Liver (tissue), 9 donors: ENCODE results near the gene BAIAP2L1. TPM values are rescaled to one million over a fixed set of nuclear protein-coding genes. Genes with fewer than 3 reads are reported as not detected.
A peak's percentile ranks its signal among the peaks of the same experiment; 100 is the strongest.

Experiments
- DNase-seq: peaks from one replicate; pipeline ENCODE4 v3.0.0-alpha.2; 2017; ENCODE audit warnings: low spot score
- H3K27ac ChIP-seq, 2 donors: one replicate each; pipeline ENCODE4 v1.7.0; 2013; ENCODE audit warnings: inconsistent platforms in 2 of 2, low read length in 2 of 2, control low read depth in 1 of 2, low read depth in 1 of 2, mild to moderate bottlenecking in 1 of 2
- H3K27me3 ChIP-seq, 4 donors: one replicate each; pipeline versions ENCODE4 v1.6.1 to v1.7.0; 2013; ENCODE audit warnings: low read length in 3 of 4, inconsistent platforms in 1 of 4, mild to moderate bottlenecking in 1 of 4, moderate library complexity in 1 of 4; ENCODE audit not compliant: control insufficient read depth in 4 of 4, insufficient read depth in 4 of 4
- H3K36me3 ChIP-seq, 4 donors: one replicate each; pipeline versions ENCODE4 v1.6.1 to v1.7.0; 2013; ENCODE audit warnings: low read length in 3 of 4, mild to moderate bottlenecking in 3 of 4, low read depth in 1 of 4, moderate library complexity in 1 of 4; ENCODE audit not compliant: control insufficient read depth in 4 of 4, insufficient read depth in 3 of 4
- H3K4me1 ChIP-seq, 4 donors: one replicate each; pipeline versions ENCODE4 v1.6.1 to v1.7.0; 2013; ENCODE audit warnings: low read length in 3 of 4, mild to moderate bottlenecking in 3 of 4, moderate library complexity in 1 of 4; ENCODE audit not compliant: control insufficient read depth in 4 of 4, insufficient read depth in 4 of 4
- H3K4me3 ChIP-seq, 3 donors: one replicate each; pipeline versions ENCODE4 v1.6.1 to v1.7.0; 2013; ENCODE audit warnings: low read length in 3 of 3, control low read depth in 1 of 3, low read depth in 1 of 3, mild to moderate bottlenecking in 1 of 3
- H3K9ac ChIP-seq, 2 donors: one replicate each; pipeline ENCODE4 v1.7.0; 2013; ENCODE audit warnings: low read length in 2 of 2, mild to moderate bottlenecking in 2 of 2, moderate library complexity in 2 of 2, control low read depth in 1 of 2, low read depth in 1 of 2
- H3K9me3 ChIP-seq, 4 donors: one replicate each; pipeline versions ENCODE4 v1.6.1 to v1.7.0; 2013; ENCODE audit warnings: low read length in 3 of 4; ENCODE audit not compliant: control insufficient read depth in 4 of 4
- EGR1 ChIP-seq, 2 donors: IDR thresholded peaks; 2 replicates each; pipeline ENCODE4 v1.6.1; 2016 to 2018; ENCODE audit warnings: antibody characterized with exemption in 2 of 2, low read depth in 2 of 2
- GABPA ChIP-seq, 2 donors: IDR thresholded peaks in 1 of 2; conservative IDR thresholded peaks in 1 of 2; 2 replicates each; pipeline ENCODE4 v1.6.1; 2016; ENCODE audit warnings: antibody characterized with exemption in 2 of 2, mild to moderate bottlenecking in 1 of 2, moderate library complexity in 1 of 2
- HNF4A ChIP-seq, 2 donors: conservative IDR thresholded peaks; 2 replicates each; pipeline ENCODE4 v1.6.1; 2016; ENCODE audit warnings: antibody characterized with exemption in 2 of 2, mild to moderate bottlenecking in 2 of 2
- JUND ChIP-seq, 2 donors: IDR thresholded peaks; 2 replicates each; pipeline ENCODE4 v1.6.1; 2016; ENCODE audit warnings: antibody characterized with exemption in 2 of 2
- NR2F2 ChIP-seq: IDR thresholded peaks from 2 replicates; pipeline ENCODE4 v1.6.1; 2016; ENCODE audit warnings: antibody characterized with exemption
- RAD21 ChIP-seq, 2 donors: IDR thresholded peaks; 2 replicates each; pipeline ENCODE4 v1.6.1; 2016; ENCODE audit warnings: antibody characterized with exemption in 2 of 2, mild to moderate bottlenecking in 2 of 2
- REST ChIP-seq: IDR thresholded peaks from 2 replicates; pipeline ENCODE4 v1.6.1; 2016; ENCODE audit warnings: antibody characterized with exemption, mild to moderate bottlenecking
- RXRA ChIP-seq, 2 donors: IDR thresholded peaks; 2 replicates each; pipeline ENCODE4 v1.6.1; 2017 to 2018; ENCODE audit warnings: antibody characterized with exemption in 2 of 2, mild to moderate bottlenecking in 1 of 2
- ZBTB33 ChIP-seq: IDR thresholded peaks from 2 replicates; pipeline ENCODE4 v1.6.1; 2016; ENCODE audit warnings: antibody characterized with exemption
- WGBS: extraction: QIAGEN DNeasy Blood & Tissue Kit; methylation state at CpG from one replicate; pipeline ENCODE4 v1.1.7; 2013; 5-methylcytosine and 5-hydroxymethylcytosine counted together
- polyA plus RNA-seq, 2 donors: library from polyadenylated mRNA; stranded (reverse) in 1 of 2; unstranded in 1 of 2; fragments of 200-250 nt in 1 of 2; fragments of >200 nt in 1 of 2; fragmentation: Nextera tagmentation in 1 of 2; extraction: Ambion mirVana in 1 of 2; gene quantifications; one replicate each; pipeline versions ENCODE4 v1.2.1 to v1.2.3, GENCODE V29; 2013 to 2015
- total RNA-seq, 2 donors: library from RNA; depleted of rRNA; stranded (reverse); fragments of >200 nt; gene quantifications; one replicate each; pipeline ENCODE4 v1.2.3, GENCODE V29; 2014
- TF ChIP-seq, protein P1 (sequence below): IDR thresholded peaks from 2 replicates; pipeline ENCODE4 v1.6.1; 2016; ENCODE audit warnings: antibody characterized with exemption
- donor health status: healthy.
- donor health status: healthy.
- donor health status: healthy.
- donor health status: healthy.
- donor health status: healthy.

Gene BAIAP2L1
- total and polyA plus RNA-seq, 4 donors: 5.4 to 8.9 (median 8.7) TPM

DNA sequence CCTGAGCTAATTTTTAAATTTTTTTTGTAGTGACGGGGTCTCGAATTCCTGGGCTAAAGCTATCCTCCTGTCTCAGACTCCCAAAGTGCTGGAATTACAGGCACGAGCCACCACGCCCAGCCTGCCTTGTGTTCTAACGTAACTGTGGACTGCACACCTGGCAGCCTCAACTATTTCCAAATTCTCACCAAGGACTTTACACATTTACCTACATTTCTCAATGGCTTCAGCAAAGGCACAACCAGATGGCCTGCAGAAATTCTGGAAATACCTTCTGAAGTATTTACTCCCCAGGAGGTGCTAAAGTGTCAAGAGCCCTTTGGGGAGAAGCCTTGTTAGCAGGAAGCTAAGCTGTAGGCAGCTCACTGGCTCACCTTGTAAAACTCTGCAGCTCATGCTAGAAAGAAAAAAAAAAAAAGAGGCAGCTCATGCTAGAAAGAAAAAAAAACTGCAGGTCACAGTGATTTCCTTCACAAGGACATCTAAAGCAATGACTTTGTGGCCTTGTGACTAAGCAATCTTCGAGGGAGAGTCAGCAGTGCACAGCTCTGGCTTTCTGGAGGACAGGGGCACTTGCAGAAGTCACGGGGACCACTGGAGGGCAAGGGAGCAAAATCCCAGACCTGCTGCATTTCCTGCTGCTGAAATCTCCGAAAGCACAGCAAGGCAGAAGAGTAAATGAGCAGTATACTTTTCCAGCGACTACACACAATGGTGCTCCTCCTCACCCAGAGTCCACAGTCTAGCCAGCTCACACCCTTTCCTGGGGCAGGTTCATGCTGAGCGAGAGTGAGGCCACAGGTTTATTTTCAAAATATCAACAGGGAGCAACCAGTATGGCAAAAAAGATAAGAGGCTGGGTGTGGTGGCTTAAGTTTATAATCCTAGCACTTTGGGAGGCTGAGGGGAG lies 40.4 kb downstream of the BAIAP2L1 start:
- H3K4me1 ChIP-seq: peaks cover 1 to 18% (median 11%) of the 10 kb centered on the region in 4 donors
- H3K27me3 ChIP-seq: no peaks in the 10 kb centered on the region
- 49% methylated on average over 10 of the region's 10 CpGs for WGBS
- H3K4me3 ChIP-seq: no peak overlapping the region
- DNase-seq: no peak
- no peak overlapping the region for H3K9ac ChIP-seq
- H3K9me3 ChIP-seq: no peaks in the 10 kb centered on the region
- TF ChIP-seq RAD21 (IDR thresholded peaks at IDR 0.05) (no peak), ZBTB33 (no peak), JUND (IDR thresholded peaks at IDR 0.05) (peak in 1 of 2 donors; percentile 6), RXRA (IDR thresholded peaks at IDR 0.05) (peak in 1 of 2 donors; percentile 39), REST (no peak), HNF4A (conservative IDR thresholded peaks at IDR 0.05) (peak; percentile 63 to 87)
- H3K27ac ChIP-seq: peak overlapping the region; percentile 46 to 57
- H3K36me3 ChIP-seq: no peaks in the 10 kb centered on the region

GRCh38 chr7:98359395-98359794 lies 41.5 kb downstream of the BAIAP2L1 start:
- WGBS: 95% methylated on average over 13 of the region's 13 CpGs
- no peak for DNase-seq

More at GRCh38 chr7:98359395-98359794, 41.5 kb downstream of the BAIAP2L1 start:
- no peak overlapping the region for H3K4me3 ChIP-seq
- no peaks in the 10 kb centered on the region for H3K27me3 ChIP-seq
- H3K27ac ChIP-seq: no peak overlapping the region
- no peak overlapping the region for H3K9ac ChIP-seq
- peaks cover 1 to 18% (median 11%) of the 10 kb centered on the region in 4 donors for H3K4me1 ChIP-seq
- no peaks in the 10 kb centered on the region for H3K36me3 ChIP-seq
- H3K9me3 ChIP-seq: no peaks in the 10 kb centered on the region
- no peak for TF ChIP-seq REST
- no peak for TF ChIP-seq JUND (IDR thresholded peaks at IDR 0.05)
- TF ChIP-seq, protein P1, sequence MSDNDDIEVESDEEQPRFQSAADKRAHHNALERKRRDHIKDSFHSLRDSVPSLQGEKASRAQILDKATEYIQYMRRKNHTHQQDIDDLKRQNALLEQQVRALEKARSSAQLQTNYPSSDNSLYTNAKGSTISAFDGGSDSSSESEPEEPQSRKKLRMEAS: no peak
- no peak for TF ChIP-seq RXRA (IDR thresholded peaks at IDR 0.05)
- no peak for TF ChIP-seq GABPA (IDR thresholded peaks at IDR 0.05 in 1 of 2, conservative IDR thresholded peaks at IDR 0.05 in 1 of 2)
- no peak for TF ChIP-seq NR2F2
- TF ChIP-seq EGR1 (IDR thresholded peaks at IDR 0.05; ENCODE audit: low read depth in 2 of 2): no peak
